ENCODE results near the gene MDP1. TPM values are rescaled to one million over a fixed set of nuclear protein-coding genes. Genes with fewer than 3 reads are reported as not detected.
A peak's percentile ranks its signal among the peaks of the same experiment; 100 is the strongest.
"Not testable (repeated sequence)": the region's sequence is repeated elsewhere in the genome, so short reads cannot be mapped to it uniquely, and the experiment has no call there.

The MDP1 gene
- total RNA-seq, 1 donor from 2014 or later = 13.1 TPM

DNA sequence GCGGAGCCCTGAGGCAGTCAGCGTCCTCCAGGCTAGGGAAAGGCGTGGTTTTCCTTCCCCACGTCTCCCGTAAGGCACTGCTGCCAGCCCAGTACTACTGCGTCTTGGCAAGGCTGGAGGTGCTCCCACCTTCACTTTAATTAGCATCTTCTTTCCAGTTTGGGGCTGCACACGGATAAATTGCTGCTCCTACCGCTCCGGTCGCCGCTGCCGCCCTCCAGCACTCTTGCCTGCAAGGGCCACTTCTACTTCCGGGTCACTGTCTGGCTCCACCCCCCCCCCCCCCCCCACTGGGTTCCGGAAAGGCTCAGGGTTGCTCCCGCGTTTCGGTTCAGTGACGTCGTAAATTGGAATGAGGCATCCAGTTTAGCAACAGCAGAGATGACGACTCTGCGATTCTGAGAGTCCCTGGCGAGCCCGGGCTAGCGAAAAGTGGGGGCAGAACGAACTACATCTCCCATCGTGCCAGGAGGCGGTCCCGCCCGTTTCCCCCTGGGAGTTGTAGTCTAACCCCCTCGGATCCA, 16.3 kb upstream of the MDP1 start, which contains the start of gene NEDD8:
Gene NEDD8, minus strand, starts transcription at position 247 of the 524 bp plus-strand sequence. Its CDS starts 100 bp downstream, at position 147.
- peak; percentile 86 for DNase-seq (ENCODE audit: low read depth, low spot score)

DNA sequence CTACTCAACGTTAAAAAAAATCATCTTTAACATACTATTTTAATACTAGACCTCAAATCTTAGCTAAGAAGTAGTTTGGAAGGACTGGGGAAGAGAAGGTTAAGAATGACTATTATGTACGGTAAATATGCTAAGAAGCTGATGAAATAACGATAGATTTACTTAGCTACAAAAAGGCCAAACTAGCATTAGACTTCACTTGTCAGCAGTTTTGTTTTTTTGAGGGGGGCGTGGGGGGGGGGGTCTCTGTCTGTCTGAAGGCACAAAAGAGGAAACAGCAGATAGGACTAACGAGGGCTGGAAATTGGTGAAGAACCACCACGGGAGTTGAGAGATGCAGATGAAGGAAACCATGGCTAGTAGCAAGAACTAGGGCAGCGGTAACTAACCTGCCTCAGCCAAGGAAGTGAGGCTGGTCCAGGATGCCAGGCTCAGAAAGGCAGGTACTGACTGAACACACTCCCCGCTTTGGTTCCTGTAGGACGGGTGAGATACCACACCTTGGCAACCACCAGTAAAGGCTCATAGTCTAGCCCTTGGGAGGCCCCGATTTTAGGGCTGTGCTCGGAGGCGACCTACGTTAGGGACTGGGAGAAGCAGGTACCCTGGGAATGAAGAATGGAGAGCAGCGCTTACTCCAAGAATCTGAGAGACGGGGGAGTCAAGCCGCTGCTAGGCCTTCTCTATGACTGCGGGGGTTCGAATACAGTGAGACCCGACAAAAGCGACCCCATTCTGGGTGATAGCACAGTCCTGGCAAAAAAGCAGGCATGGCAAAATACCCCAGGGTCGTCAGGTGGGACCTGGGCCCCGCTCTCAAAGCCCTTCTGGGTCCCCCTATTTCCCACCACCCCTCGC, 15.6 kb upstream of the MDP1 start:
- no peak for DNase-seq (ENCODE audit: low read depth, low spot score)

DNA sequence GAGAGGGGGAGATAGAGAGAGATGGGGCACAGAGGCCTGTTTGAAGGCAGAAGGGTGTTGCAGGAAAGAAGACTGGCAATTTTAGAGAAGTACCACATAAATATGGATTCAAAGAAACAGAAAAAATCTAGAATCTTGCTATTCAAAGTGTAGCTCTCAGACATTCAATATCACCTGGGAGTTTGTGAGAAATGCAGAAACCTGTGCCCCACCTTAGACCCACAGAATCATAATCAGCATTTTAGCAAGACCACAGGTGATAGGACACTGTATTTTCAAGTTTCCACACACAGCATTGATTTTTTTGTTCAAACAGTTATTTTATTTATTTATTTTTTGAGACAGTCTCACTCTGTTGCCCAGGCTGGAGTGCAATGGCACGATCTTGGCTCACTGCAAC, 13.0 kb upstream of the MDP1 start:
- DNase-seq (ENCODE audit: low read depth, low spot score) = no peak

DNA sequence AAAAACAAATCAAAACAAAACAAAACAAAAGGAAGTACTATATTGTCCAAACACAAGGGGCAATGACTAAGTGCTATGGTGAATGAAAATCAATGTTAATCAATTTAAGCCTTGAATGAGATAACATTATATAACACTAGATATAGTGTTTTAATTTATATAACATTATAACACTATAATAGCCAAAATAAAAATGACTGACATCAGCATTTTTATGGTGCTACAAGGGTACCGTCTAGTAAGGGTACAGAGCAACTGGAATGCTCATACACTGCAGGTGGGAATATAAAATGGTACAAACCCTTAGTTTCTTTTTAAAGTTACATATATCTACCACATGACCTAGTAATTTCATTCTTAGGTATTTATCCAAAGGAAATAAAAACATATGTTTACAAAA, 10.6 kb upstream of the MDP1 start:
- DNase-seq (ENCODE audit: low read depth, low spot score) = no peak

DNA sequence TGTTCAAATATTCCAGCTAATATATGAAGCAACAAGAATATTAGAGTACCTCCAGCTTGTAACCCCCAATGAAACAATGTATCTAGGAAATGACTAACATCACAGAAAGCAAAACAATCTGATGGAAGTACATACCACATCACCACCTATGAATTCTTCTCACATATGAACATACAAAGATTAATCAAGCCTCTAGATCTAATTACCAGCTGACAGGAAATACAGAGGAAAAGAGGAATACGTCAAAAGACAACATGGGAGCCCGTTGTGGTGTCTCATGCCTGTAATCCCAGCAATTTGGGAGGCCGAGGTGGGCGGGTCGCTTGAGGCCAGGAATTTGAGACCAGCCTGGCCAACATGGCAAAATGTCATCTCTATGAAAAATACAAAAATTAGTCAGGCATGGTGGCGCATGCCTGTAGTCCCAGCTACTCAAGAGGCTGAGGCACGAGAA, 8.8 kb upstream of the MDP1 start:
- peak; percentile 95 for DNase-seq (ENCODE audit: low read depth, low spot score)

DNA sequence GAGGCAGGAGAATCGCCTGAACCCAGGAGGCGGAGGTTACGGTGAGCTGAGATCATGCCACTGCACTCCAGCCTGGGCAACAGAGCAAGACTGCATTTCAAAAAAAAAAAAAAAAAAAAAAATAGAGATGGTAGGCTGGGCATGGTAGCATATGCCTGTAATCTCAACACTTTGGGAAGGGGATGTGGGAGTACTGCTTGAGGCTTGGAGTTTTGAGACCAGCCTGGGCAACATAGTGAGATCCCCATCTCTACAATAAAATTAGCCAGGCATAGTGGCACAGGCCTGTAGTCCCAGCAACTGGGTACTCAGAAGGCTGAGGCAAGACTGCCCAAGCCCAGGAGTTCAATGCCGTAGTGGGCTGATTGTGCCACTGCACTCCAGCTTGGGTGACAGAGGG, 7.1 kb upstream of the MDP1 start:
- DNase-seq (ENCODE audit: low read depth, low spot score) = not testable (repeated sequence)

DNA sequence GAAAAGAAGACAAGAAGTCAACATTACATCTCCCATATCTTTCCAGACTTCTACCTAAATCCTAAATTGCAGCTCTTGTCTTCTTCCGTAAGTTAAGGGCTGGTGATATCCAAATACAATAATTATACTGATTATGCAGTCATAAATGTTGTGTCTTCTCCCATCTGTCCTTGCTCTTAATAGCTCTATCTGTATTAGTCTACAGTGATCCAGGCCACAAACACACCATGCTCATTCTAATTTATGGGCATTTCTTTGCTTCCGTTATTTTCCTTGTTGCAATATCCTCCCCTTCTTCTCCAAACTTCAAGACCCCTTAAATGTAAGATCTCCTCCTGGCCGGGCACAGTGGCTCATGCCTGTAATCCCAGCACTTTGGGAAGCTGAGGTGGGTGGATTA, 3.7 kb upstream of the MDP1 start:
- no peak for DNase-seq (ENCODE audit: low read depth, low spot score)

DNA sequence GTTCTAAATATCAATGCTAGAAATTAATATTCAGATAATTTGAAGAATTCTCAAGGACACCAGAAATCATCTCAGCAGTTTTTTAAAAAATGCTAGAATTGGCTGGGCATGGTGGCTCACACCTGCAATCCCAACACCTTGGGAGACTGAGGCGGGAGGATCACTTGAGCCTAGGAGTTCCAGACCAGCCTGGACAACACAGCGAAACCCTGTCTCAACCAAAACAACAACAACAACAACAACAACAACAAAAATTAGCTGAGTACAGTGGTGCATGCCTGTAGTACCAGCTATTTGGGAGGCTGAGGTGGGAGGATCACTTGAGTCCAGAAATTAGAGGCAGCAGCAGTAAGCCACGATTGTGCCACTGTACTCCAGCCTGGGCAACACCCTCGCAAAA, 3.2 kb upstream of the MDP1 start:
- DNase-seq (ENCODE audit: low read depth, low spot score) = no peak

DNA sequence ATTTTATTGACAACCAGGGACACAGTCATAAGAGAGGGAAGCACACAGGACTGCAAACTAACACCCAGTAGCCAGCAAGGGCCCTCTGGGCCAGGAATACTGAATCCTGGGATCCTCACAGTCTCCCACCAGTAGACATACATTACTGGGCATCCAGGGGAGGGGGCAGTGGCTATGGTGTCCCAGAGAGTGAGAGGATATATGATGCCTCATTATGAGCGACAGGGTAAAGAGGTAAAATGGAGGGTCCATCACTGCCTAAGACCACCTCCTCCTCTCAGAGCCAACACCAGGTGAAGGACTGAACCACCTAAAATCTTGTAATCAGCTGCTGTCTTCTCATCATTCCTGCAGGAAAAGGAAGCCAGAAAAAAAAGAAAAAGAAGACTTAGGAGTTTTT, 1.0 kb upstream of the MDP1 start:
- DNase-seq (ENCODE audit: low read depth, low spot score) = not testable (repeated sequence)

DNA sequence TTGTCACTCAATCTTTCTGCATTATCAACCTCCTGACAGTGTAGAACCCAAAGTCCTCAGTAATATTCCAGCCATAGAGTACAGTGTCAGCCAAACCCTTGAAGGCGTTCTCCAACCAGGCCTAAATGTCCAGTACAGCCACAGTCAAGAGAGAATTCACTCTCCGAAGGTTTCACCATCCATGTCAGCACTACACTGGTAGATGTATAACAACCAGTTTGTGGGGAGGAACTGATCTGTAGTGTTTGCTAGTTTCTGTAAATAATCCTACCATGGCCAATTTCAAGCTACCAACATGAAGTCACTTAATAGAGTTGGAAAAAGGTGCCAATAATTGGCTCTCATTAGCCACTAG, 456 bp upstream of the MDP1 start:
- DNase-seq (ENCODE audit: low read depth, low spot score) = no peak

DNA sequence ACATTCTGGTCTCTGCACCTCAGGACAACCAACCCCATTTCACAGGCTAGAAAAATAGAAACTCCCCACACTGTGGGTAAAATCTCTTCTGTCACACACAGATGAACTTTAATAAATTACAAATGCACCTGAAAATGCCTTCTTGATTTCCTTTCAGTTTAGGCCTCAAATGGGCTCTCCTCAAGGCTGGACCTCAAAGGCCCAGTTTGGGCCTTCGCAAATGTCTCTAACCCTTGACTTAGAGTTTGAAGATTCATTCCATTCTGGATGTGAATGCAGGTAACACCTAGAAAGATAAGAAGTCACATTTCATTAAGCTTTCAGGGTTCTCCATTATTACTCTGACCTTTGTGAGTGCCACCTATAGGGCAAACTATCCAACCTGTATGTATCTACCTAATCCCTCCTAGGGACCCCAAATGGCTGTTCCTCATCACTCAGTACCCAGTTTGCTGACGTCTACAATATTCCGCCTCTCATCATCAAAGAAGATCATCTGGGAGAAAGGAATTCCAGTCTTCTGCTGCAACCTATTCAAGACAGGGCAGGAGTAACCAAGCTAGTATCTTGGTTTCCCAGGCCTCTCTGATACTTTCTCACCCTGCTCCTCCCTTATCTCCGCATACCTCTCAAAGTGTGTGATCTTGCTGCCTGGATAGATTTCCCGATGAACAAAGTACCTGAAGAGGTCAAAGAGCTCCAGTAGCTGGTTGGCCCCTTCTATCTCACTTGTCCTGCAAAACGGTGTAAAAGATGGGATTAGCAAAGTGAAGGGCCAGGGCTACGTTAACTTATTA, 1.8 kb downstream of the MDP1 start:
- no peak for DNase-seq (ENCODE audit: low read depth, low spot score)

DNA sequence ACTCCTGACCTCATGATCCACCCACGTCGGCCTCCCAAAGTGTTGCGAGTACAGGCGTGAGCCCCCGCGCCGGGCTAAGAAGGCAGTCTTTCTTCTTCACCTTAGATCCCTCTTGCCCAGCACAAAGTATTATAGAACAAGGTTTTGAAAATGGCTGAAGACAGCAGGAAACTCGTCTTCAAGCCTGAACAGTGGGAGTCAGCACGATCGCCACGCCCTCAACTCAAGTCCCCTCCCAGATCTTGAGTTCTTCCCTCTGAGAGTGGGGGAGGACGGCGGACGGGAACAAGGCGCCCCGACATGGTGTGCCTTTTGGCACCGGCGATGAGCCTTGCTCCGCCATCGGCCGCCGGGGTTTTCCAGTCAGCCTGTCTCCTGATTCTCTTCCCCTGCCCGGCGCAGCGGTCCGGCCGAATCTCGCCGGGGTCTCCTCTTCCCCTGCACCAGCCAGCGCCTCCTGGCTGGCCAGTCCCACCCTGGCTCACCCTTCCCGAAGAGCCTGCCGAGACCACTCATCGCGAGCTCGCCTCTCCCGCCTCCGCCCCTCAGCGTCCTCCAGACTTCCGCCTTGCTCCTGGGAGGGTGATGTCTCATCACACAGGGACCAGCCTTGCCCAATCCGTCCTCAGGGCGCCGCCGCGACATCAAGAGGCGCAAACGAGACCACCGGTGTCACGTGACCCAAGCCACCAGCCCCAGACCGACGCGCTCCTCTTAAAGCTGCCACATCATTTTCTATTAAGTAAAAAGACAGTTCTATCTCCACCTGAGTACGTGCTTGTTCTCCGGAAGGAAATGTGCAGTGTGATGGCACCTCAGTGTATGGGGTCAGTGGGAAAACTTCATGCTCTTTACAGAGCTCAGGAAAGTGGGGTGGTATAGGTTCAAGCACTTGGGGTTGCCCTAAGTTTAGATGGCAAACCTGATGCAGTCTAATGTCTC, 2.7 kb downstream of the MDP1 start, which contains the start of gene CHMP4A:
Gene CHMP4A, minus strand, starts transcription at position 565 of the 942 bp plus-strand sequence. Its CDS starts 49 bp downstream, at position 516.
- peak; percentile 95 for DNase-seq (ENCODE audit: low read depth, low spot score)

DNA sequence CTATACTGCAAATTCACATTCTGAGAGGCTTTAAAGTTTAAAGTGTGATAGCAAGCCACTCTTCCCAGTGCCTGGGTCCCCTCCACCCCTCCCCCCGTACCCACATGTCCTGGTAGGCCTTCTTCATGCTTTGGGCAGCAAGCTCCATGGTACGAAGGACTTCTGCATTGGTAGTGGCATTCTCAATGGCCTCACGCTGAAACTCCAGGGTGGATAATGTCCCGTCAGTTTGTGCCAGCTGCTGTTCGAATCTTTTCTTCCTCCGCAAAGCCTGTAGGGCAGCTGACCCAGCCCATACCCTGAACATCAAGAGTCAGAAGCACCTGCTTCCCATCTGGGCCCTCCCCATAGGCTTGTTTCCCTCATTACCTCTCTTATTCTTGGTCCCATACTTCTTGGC, 4.6 kb downstream of the MDP1 start:
- DNase-seq (ENCODE audit: low read depth, low spot score) = no peak

DNA sequence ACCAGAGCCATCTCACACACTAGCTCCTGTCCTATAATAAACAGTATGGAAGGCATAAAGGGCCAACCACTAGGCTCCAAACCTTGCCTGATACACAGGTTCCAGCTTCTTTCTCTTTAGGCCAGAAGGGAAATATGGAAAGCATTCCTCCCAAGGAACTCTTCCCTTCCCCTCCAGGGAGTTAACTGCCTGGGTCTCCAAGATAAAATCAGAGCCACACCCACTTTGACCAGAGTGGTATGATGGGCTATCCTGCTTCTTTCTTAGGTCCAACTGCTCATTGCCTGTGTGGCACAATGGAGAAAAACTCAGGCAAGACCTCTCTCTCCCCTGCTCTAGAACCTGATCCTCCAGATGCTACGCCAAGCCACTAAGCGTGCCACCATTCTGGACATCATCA, 8.2 kb downstream of the MDP1 start:
- DNase-seq (ENCODE audit: low read depth, low spot score) = no peak

DNA sequence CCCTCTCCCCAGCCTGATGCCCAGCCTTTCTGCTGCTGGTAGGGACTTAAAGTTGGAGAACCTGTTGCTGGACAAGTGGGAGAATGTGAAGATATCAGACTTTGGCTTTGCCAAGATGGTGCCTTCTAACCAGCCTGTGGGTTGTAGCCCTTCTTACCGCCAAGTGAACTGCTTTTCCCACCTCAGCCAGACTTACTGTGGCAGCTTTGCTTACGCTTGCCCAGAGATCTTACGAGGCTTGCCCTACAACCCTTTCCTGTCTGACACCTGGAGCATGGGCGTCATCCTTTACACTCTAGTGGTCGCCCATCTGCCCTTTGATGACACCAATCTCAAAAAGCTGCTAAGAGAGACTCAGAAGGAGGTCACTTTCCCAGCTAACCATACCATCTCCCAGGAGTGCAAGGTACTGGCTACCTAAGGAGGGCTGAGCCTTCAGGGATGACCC, 8.7 kb downstream of the MDP1 start:
- no peak for DNase-seq (ENCODE audit: low read depth, low spot score)

DNA sequence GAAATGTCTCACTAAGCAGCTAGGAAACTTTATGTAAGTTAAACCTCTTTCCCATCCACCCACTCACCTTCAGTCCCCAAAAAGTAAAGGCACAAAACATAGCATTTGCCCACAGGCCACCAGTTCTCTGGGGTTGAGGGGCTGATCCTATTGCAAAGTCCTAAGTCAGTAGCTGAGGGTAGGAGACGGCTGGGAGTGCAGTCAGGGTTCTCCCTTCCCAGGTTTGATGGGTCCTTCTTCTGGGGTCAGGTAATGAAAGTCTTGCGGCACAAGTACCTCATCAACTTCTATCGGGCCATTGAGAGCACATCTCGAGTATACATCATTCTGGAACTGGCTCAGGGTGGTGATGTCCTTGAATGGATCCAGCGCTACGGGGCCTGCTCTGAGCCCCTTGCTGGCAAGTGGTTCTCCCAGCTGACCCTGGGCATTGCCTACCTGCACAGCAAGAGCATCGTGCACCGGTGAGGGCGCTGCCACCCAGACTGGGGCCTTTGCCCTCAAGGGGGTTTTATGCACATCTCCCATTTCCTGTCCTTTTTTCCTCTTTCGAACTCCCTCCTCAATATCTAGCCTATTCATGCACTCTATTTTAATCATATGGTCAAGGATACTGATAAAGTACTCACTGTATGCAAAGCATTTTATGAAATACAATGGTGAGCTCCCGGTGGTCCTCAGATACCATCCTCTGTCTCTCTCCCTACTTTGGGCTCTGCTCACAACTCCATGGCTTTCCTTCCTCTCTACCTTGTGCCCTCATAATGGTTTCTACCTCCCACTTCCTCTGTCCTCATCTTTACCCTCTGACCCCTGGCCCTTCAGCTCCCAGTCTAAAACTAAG, 9.4 kb downstream of the MDP1 start:
- no peak for DNase-seq (ENCODE audit: low read depth, low spot score)

DNA sequence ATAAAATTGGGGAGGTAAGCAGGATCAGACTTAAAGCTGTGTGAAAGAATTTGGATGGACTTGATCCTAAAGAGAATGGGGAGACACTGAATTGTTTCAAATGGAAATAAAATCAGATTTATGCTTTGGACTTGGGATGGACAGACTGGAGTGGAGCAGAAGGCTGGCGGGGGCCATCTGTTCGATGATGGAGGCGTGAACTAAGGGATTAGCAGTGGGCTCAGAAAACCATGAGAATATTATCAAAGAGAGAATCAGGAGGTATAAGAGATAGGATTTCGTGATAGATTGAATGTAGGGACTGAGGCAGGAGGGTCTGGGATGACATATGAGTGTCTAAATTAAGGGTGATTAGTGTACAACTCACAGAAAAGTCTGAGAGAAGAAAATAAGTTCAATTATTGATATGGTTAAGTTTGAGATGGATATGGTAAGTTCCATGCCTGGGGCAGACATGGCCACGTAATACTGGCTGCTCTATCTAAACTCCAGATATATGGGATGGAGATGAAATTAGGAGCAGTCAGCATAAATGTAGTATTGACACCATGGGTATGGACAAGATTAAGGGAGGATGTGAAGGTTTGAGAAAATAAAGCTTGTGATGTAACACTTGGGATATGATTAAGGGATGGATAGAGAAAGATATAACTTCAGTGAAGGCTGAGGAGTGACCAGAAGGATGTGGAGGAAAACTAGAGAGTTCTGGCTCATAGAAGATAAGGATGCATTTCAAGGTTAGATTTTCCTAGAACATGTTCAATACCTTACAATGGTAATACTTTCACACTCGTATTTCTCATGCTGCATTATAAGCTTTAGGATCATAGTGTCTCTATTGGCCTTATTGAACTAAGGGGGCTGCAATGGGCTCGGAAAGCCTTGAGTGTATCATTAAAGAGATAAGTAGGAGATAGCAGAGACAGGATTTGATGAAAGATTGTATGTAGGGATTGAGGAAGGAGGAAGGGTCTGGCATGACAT, 11.4 kb downstream of the MDP1 start:
- no peak for DNase-seq (ENCODE audit: low read depth, low spot score)

DNA sequence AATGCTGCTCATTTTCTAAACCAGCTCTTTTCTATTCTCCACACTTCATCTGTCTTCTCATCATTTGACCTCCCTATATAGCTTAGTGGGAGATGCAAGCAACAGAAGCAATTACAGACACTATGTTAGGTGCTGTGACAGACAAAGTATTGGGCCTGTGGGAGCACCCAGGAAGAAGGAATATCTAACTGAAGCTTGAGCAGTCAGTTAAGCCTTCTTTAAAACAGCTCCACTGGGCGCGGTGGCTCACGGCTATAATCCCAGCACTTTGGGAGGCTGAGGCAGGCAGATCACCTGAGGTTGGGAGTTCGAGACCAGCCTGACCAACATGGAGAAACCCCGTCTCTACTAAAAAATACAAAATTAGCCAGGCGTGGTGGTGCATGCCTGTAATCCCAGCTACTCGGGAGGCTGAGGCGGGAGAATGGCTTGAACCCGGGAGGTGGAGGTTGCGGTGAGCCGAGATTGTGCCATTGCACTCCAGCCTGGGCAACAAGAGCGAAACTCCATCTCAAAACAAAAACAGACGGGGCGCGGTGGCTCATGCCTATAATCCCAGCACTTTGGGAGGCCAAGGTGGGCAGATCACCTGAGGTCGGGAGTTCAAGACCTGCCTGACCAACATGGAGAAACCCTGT, 12.5 kb downstream of the MDP1 start:
- DNase-seq (ENCODE audit: low read depth, low spot score) = not testable (repeated sequence)
